Raji (cell line): ENCODE results near the gene PAK4.

Experiments used
- POLR2A ChIP-seq: IDR thresholded peaks from 2 replicates; pipeline ENCODE4 v1.6.1; 2011; ENCODE audit warnings: low read depth, low read length, control low read depth; ENCODE audit not compliant: insufficient read depth

PAK4 gene

GRCh38 chr19:39136225-39136940, 10.8 kb downstream of the PAK4 start:
- no peak for TF ChIP-seq POLR2A

GRCh38 chr19:39137131-39137530, 11.5 kb downstream of the PAK4 start:
- TF ChIP-seq POLR2A: no peak

GRCh38 chr19:39138221-39139211, 12.9 kb downstream of the PAK4 start:
- no peak for TF ChIP-seq POLR2A

DNA sequence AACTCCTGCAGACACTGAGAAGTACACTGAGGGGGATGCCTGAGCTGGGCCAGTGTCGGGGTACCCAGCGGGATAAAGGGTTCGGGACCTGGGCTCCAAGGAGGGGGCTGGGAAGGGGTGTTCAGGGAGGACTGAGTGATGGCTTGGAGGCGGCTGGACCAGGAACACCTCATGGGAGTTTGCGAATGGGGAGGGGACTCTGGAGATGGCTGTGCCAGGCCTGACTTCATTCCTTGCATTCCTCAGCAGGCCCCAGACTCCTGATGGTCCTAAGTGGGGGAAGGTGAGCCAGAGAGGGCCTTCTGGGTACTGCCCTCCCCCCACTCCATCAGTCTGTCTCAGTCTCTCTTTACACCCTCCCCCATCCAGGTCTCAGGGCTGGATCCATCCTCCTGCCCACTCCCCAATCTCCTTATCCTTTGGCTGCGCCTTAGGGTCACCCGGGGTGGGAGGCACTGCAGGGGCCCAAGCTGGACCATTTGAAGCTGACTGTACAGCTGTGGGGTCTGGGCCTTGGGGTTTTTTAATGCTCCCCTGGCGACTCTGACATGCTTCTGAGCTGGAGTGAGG, 13.8 kb downstream of the PAK4 start:
- TF ChIP-seq POLR2A: no peak

DNA sequence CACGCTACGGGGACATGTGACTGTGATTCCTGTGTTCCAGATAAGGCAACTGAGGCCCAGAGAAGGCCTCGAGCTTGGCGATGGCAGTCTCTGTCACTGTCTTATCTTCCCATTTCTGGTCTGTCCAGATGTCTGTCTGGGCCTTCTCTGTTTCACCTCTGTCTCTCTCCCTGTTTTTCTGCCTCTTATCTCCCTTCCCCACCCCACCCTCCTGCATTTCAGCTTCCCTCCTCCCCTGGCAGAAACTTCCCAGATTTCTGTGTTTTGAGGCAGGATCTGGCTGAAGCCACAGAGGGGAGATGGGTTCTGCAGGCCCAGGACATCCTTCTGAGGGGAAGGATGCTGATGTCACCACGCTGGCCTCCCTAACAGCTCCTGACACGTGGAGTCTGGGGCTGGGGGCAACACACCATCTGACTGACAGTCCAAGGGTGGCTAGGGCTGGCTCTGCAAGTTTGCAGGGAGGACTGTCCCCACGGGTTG, 14.4 kb downstream of the PAK4 start:
- no peak for TF ChIP-seq POLR2A

DNA sequence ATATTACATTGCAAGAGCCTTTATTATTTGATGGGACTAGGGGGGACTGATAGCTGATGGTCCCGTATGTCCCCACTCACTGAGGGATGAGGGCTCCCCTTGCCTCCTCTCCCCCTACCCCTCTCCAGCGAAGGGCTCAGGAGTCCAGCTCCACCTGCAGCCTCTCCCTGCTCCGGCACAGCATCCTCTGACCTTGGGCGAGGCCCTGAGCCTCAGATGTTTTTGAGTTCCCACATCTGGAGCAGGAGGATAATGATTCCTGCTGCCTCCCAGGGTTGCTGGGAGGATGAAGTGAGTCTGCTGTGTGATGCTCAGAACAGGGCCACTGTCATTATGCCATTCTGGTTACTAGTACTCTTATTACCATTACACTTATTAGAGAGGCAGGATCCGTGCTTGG, 15.0 kb downstream of the PAK4 start:
- no peak for TF ChIP-seq POLR2A

- TF ChIP-seq POLR2A: no peak
These were observed 16.3 kb downstream of the PAK4 start for GRCh38 chr19:39141929-39142328.

DNA sequence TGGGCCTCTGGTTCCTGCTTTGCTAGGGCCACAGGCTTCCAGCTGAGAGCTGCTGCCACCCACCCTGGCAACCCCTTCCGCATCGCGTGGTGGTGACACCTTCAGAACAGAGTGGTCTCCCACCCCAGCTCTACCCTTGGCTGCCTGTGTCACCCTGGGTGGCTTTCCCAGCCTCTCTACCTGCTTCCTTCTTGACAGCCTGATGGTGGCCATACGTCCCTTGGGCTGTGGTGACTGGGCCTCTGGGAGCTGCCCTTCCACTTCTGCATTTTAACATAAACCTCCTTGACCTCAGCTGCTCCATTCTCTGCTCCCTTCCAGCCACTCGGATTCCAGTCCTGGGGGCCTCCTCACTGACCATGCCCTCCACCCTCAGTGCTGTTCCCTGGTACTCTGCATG, 17.0 kb downstream of the PAK4 start:
- no peak for TF ChIP-seq POLR2A

DNA sequence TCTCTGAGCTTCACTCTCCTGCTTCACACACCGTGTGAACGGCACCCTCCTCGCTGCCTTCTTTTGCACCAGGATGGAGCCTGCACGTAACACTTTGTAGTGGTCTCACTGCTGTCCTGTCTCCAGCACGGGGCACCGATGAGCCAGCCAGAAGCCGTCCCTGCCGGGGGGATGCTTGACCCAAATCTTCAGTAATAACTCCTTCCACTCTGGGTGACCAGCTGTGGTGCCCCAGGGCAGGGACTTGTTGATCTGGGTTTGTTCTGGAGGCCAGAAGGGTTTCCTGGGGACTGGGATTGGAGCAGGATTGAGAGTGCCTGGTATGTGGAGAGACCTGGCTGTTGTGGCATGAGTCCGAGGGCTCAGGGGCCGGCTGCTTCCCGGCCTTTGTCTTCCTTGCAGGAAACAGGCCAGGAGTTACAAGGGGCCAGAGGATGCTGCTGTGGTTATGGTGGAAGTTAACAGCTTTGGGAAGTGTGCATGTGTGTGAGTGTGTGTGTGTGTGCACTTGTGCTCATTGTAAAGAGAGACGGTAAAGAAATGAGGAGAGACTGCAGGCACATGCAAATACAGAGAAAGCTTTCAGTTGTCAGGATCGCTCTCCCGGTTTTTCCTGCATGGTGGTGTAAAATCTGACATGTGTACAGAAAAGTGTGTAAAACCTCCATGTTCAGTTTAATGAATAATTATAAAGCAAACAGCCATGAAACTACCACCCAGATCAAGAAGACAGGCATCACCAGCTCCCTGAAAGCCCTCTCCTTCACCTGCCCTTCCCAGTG, 18.9 kb downstream of the PAK4 start:
- TF ChIP-seq POLR2A: no peak

DNA sequence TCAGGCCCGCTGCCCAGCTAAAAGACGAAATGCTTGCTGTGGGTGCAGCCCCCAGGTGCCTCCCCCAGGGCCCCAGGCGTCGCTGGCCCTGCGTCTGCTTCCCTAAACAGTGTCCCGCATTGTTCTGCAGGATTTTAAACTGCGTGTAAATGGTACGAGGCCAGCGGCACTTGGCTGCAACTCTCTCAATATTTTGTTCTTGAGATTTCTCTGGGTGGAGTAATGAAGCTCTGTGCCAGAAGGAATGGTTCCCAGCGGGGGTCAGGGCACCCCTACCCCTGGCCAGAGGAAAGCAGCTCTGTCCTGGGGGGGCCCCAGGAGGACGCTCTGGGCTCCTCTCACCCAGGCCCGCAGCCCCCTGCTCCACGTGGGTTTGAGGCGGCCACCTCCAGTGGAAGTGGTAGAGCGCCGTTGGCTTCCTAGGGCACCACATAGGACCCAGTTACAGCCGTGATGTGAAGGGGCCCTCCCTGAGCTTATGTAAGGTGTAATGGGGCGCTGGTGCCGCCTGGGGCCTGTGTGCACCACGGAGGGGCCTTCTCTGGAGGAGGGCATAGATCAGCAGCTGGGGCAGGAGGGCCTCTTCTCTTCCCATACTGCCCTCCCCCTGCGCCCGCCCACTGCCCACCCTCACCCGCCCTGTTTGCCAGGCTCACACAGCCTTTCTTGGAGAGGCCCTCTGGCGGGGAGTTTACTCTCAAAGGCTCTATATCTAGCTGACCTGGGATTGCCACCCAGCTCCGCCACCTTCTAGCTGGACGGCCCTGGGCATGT, 19.8 kb downstream of the PAK4 start:
- no peak for TF ChIP-seq POLR2A

DNA sequence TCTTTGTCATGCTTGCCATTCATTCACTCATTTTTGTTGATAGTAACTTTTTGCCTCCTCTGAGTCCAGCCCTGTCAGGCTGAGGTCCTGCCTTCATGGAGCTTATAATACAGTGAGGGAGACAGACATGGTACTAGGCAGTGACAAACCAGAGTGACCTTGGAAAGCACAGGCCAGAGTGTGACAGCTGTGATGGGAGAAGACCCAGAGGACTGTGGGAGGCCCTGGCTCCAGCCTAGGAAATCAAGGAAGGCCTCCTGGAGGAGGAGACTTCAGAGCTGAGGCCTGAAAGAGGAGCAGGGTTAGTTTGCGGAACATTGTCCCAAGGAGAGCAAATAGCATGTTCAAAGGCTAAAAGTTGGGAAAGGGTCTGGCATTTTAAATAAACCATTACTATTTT, 20.5 kb downstream of the PAK4 start:
- TF ChIP-seq POLR2A: no peak

GRCh38 chr19:39146686-39147450, 21.3 kb downstream of the PAK4 start:
- TF ChIP-seq POLR2A: no peak

- no peak for TF ChIP-seq POLR2A
These were observed 21.9 kb downstream of the PAK4 start for GRCh38 chr19:39147480-39147879.

GRCh38 chr19:39148939-39149529, 23.4 kb downstream of the PAK4 start:
- no peak for TF ChIP-seq POLR2A

GRCh38 chr19:39150235-39150634, 24.6 kb downstream of the PAK4 start:
- TF ChIP-seq POLR2A: no peak
